ENCODE data around the gene WDR46.

The WDR46 gene

DNA sequence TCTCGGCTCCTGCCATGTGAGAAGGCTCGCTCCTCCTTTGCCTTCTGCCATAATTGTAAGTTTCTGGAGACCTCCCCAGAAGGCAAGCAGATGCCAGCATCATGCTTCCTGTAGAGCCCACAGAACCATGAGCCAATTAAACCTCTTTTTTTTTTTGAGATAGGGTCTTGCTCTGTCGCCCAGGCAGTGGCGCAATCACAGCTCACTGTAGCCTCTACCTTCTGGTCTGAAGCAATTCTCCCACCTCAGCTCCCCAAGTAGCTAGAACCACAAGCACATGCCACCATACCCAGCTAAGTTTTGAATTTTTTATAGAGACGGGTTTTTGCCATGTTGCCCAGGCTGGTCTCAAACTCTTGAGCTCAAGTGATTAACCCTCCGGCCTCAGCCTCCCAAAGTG lies 52.2 kb downstream of the WDR46 start:
- no peaks in the 10 kb centered on the region for H3K4me1 ChIP-seq
- H3K27me3 ChIP-seq, result peaks cover 20% of the 10 kb centered on the region
- TF ChIP-seq CTCF (IDR thresholded peaks at IDR 0.05; ENCODE audit: low read depth, low read length), result no peak
- DNase-seq, result no peak
- H3K4me3 ChIP-seq (ENCODE audit: low read depth, low read length), result no peak overlapping the region
- H3K36me3 ChIP-seq, result no peaks in the 10 kb centered on the region
- no peaks in the 10 kb centered on the region for H3K9me3 ChIP-seq

- no peak overlapping the region for H3K4me3 ChIP-seq (ENCODE audit: low read depth, low read length)
- H3K27me3 ChIP-seq, result peaks cover 18% of the 10 kb centered on the region
- H3K4me1 ChIP-seq, result no peaks in the 10 kb centered on the region
- no peak for TF ChIP-seq CTCF (IDR thresholded peaks at IDR 0.05; ENCODE audit: low read depth, low read length)
- no peaks in the 10 kb centered on the region for H3K36me3 ChIP-seq
- no peak for DNase-seq
- no peaks in the 10 kb centered on the region for H3K9me3 ChIP-seq
Observed at GRCh38 chr6:33236328-33236727, 52.7 kb downstream of the WDR46 start.

- H3K9me3 ChIP-seq, result no peaks in the 10 kb centered on the region
- DNase-seq, result no peak
- H3K27me3 ChIP-seq, result peaks cover 13% of the 10 kb centered on the region
- no peaks in the 10 kb centered on the region for H3K36me3 ChIP-seq
- TF ChIP-seq CTCF (IDR thresholded peaks at IDR 0.05; ENCODE audit: low read depth, low read length), result no peak
- no peak overlapping the region for H3K4me3 ChIP-seq (ENCODE audit: low read depth, low read length)
- H3K4me1 ChIP-seq, result no peaks in the 10 kb centered on the region
Observed at GRCh38 chr6:33235221-33235634, 53.8 kb downstream of the WDR46 start.

All from BE2C (cell line).